Non-pigmented ciliary epithelial cell (primary cell): ENCODE measurements around the gene GPR18.

Experiments used
- DNase-seq: peaks from one replicate; pipeline ENCODE4 v3.0.0-alpha.2; 2010; ENCODE audit warnings: low read depth

GPR18 gene

DNA sequence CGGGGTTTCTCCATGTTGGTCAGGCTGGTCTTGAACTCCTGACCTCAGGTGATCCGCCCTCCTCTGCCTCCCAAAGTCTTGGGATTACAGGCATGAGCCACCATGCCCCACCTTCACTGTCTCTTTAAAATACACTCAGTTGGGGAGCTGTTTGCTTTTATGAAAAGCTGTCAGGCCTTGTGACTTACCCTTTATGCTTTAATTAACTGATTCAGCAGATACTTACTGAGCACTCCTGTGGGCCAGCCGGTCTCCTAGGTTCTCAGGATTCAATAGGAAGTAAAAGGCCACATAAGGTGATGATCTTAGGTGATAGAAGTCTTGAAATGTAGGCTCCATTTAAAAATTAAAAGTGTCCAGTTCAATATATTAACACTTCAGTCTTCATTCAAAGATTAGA is 50.0 kb downstream of the GPR18 start:
- no peak for DNase-seq

- no peak for DNase-seq
These were observed 50.7 kb downstream of the GPR18 start for GRCh38 chr13:99207511-99207910.

DNA sequence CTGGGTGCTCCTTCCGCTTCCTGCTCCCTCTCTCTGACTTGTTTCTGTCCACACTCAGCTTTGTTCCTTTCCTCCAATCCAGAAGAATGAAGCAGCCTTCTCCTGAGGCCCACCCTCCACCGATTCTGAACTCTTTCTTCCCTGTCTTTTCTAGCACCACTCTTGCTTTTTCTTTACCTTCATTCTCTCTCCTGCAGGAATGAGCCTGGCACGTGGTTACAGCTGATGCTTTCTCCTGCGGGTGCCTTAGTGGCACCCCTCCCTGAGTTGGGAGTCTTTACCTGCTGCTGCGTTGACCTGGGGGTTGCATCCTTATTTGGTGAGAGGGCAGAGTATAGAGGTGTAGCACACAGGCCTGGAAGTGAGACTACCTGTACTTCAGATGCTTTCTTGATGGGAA is 51.3 kb downstream of the GPR18 start:
- DNase-seq: no peak

GRCh38 chr13:99206226-99206625 is 52.0 kb downstream of the GPR18 start:
- no peak for DNase-seq

GRCh38 chr13:99205621-99206220 is 52.5 kb downstream of the GPR18 start:
- DNase-seq: no peak
